Activated T-cell treated with anti-CD3 and anti-CD28 coated beads, Interleukin-2, amount 50 U/mL, for 4 hours (primary cell): ENCODE results near the gene MYH4. TPM values are rescaled to one million over a fixed set of nuclear protein-coding genes. Genes with fewer than 3 reads are reported as not detected.

Source experiments
- ATAC-seq, 2 donors: fragments of 200-7000 bp; cut with Tn5 transposase; one replicate each; pipeline ENCODE4 v1.10.0; 2021
- DNase-seq: peaks from one replicate; pipeline ENCODE4 v3.0.0-alpha.2; 2020
- H3K27me3 Mint-ChIP-seq: one replicate; pipeline ENCODE4 v1.8.0; 2021; ENCODE audit warnings: low read depth, mixed read lengths
- H3K36me3 Mint-ChIP-seq: one replicate; pipeline ENCODE4 v1.8.0; 2022; ENCODE audit warnings: mixed read lengths; ENCODE audit not compliant: insufficient read depth
- H3K4me1 Mint-ChIP-seq: one replicate; pipeline ENCODE4 v1.8.0; 2021; ENCODE audit warnings: low read depth, mixed read lengths
- H3K4me3 Mint-ChIP-seq: one replicate; pipeline ENCODE4 v1.8.0; 2021; ENCODE audit warnings: mild to moderate bottlenecking, moderate library complexity, mixed read lengths
- H3K9me3 Mint-ChIP-seq: one replicate; pipeline ENCODE4 v1.8.0; 2021; ENCODE audit warnings: mixed read lengths
- total RNA-seq, 3 donors: library from RNA; stranded (reverse); gene quantifications; one replicate each; pipeline ENCODE4 v1.2.1, GENCODE V29; 2021

Gene MYH4
- total RNA-seq, result not detected

- no peak for DNase-seq
- no peak for ATAC-seq
- H3K4me3 Mint-ChIP-seq, result no peak within 1 kb of the TSS
- no peaks in the 10 kb centered on the region for H3K9me3 Mint-ChIP-seq
- H3K36me3 Mint-ChIP-seq, result no peaks in the 10 kb centered on the region
- H3K27me3 Mint-ChIP-seq, result peaks cover 5% of the 10 kb centered on the region
- H3K4me1 Mint-ChIP-seq, result no peaks in the 10 kb centered on the region
Measured at GRCh38 chr17:10469459-10469858, at the start of gene MYH4. MYH4 (minus strand) TSS chr17:10469559; CDS start chr17:10466745, 2,814 bp downstream.

- Mint-ChIP-seq H3K27me3 (peaks cover 2% of the 10 kb centered on the region), H3K4me1 (no peaks in the 10 kb centered on the region), H3K36me3 (no peaks in the 10 kb centered on the region), H3K9me3 (peaks cover 3% of the 10 kb centered on the region), H3K4me3 (no peak within 1 kb of the TSS)
- no peak for ATAC-seq
- no peak for DNase-seq
Measured at GRCh38 chr17:10518271-10519037, 49.1 kb upstream of the MYH4 start, which contains the start of gene MYH1. MYH1 (minus strand) TSS chr17:10518542; CDS start chr17:10516642, 1,900 bp downstream.

- H3K4me3 Mint-ChIP-seq, result no peak overlapping the region
- ATAC-seq (no peak), DNase-seq (no peak)
- no peaks in the 10 kb centered on the region for H3K4me1 Mint-ChIP-seq
- H3K9me3 Mint-ChIP-seq, result no peaks in the 10 kb centered on the region
- no peaks in the 10 kb centered on the region for H3K36me3 Mint-ChIP-seq
- H3K27me3 Mint-ChIP-seq, result peaks cover 2% of the 10 kb centered on the region
Measured at GRCh38 chr17:10516638-10517037, 47.3 kb upstream of the MYH4 start.

- Mint-ChIP-seq H3K9me3 (no peaks in the 10 kb centered on the region), H3K27me3 (peaks cover 2% of the 10 kb centered on the region), H3K4me3 (no peak overlapping the region), H3K36me3 (no peaks in the 10 kb centered on the region), H3K4me1 (no peaks in the 10 kb centered on the region)
- DNase-seq (no peak), ATAC-seq (no peak)
Measured at GRCh38 chr17:10516065-10516464, 46.7 kb upstream of the MYH4 start.

DNA sequence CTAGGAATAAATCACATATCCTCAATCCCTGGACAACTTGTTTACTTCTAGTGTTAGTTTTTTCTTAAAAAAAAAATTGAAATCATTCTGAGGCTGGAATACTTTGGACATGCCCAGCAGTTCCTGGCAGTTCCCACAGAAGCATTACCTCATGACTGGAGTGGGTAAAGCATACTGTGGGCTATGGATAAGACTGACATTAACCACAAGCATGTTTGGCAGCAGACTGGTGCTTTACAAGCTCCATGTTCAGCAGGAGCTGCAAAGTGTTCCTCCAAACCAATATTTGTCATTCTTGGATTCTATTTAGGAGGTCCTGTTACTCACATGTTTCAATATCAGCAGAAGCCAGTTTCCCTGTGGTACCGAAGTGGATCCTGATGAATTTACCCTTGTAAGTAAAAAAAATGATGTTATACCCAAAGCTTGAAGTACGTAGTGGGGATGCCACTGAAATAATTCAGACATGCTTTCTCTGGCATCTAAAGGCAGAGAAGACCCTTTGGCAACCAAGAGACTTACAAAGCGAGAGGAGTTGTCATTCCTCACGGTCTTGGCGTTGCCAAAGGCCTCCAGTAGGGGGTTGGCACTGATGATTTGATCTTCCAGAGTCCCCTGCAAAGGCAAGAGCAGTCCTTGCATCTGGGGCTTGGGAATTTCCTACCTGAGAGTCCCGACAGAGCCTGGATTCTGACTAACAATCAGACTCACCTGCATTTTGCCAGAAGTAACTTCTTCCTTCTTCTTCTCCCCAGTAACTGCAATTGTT is 44.1 kb upstream of the MYH4 start:
- Mint-ChIP-seq H3K4me1 (no peaks in the 10 kb centered on the region), H3K9me3 (no peaks in the 10 kb centered on the region), H3K4me3 (no peak overlapping the region), H3K36me3 (no peaks in the 10 kb centered on the region), H3K27me3 (no peaks in the 10 kb centered on the region)
- no peak for ATAC-seq
- no peak for DNase-seq

DNA sequence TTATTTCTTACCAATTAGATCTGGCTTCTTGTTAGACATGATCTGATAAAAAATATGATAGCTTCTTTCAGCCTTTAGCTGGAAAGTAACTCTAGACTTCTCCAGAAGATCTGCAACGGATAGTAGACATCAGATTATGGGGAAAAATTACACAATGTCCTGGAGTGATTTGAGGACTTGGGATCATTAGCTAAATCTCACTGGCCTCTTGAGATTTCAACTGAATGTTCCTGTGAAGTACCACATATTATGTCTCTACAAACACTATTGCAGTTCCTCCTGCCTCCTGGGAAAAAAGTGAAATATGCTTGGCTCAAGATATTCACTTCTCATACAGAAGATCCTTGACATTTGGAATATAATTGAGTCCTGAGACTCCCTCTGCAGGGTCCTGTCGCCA is 43.5 kb upstream of the MYH4 start:
- no peak overlapping the region for H3K4me3 Mint-ChIP-seq
- no peaks in the 10 kb centered on the region for H3K36me3 Mint-ChIP-seq
- no peak for DNase-seq

GRCh38 chr17:10499950-10500349 is 30.6 kb upstream of the MYH4 start:
- Mint-ChIP-seq H3K36me3 (no peaks in the 10 kb centered on the region), H3K4me1 (no peaks in the 10 kb centered on the region), H3K9me3 (no peaks in the 10 kb centered on the region), H3K4me3 (no peak overlapping the region), H3K27me3 (peaks cover 3% of the 10 kb centered on the region)
- no peak for DNase-seq
- ATAC-seq, result no peak

More for the DNA sequence above, 43.5 kb upstream of the MYH4 start:
- no peaks in the 10 kb centered on the region for H3K9me3 Mint-ChIP-seq
- H3K27me3 Mint-ChIP-seq, result no peaks in the 10 kb centered on the region
- no peaks in the 10 kb centered on the region for H3K4me1 Mint-ChIP-seq
- ATAC-seq, result no peak

- DNase-seq, result no peak
- Mint-ChIP-seq H3K9me3 (peaks cover 32% of the 10 kb centered on the region), H3K4me1 (no peaks in the 10 kb centered on the region), H3K4me3 (no peak overlapping the region), H3K36me3 (no peaks in the 10 kb centered on the region), H3K27me3 (peaks cover 2% of the 10 kb centered on the region)
- ATAC-seq, result no peak
Measured at GRCh38 chr17:10492004-10492403, 22.6 kb upstream of the MYH4 start.

DNA sequence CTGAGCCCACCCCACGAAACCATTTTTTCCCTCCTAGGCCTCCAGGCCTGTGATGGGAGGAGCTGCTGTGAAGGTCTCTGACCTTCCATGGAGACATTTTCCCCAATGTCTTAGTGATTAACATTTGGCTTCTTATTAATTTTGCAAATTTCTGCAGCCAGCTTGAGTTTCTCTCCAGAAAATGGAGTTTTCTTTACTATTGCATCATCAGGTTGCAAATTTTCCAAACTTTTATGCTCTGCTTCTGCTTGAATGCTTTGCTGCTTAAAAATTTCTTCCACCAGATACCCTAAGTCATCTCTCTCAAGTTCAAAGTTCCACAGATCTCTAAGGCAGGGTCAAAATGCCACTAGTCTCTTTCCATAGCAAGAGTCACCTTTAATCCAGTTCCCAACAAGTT is 12.9 kb upstream of the MYH4 start:
- Mint-ChIP-seq H3K4me1 (no peaks in the 10 kb centered on the region), H3K27me3 (no peaks in the 10 kb centered on the region), H3K9me3 (peaks cover 29% of the 10 kb centered on the region), H3K4me3 (no peak overlapping the region), H3K36me3 (no peaks in the 10 kb centered on the region)
- no peak for DNase-seq
- ATAC-seq, result no peak

DNA sequence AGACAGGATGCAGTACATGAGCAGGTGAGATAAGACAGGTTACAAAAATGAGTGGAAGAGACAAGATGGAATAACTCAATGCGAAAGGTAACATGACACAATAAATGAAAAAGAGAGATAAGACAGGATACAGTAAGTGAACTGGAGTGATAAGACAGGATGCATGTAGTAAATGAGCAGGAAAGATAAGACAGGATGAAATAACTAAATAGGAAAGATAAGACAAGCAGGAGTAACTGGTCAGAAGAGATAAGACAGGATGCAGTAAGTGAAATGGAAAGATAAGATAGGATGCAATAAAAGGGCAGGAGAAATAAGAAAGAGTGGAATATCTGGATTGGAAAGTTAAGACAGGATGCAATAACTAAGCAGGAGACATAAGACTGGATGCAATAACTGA is 8.3 kb upstream of the MYH4 start:
- Mint-ChIP-seq H3K9me3 (peaks cover 8% of the 10 kb centered on the region), H3K4me1 (no peaks in the 10 kb centered on the region), H3K4me3 (no peak overlapping the region), H3K36me3 (no peaks in the 10 kb centered on the region), H3K27me3 (no peaks in the 10 kb centered on the region)
- DNase-seq (no peak), ATAC-seq (no peak)

DNA sequence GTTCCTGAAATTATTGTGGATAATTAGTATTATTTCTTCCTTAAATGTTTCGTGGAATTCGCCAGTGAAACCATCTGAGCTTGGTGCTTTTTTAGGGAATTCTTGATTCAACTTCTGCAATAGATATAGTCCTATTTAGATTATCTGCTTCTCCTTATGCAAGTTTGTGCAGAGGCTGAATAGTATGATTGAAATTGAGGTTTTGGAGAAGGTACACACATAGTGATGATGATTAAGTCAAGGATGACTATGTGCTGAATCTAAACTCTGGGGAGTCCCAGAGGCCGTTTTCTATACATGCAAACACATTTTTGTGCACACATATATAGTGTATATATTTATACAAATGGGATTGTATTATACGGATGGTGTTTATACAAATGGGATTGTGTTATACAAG is 5.2 kb upstream of the MYH4 start:
- Mint-ChIP-seq H3K4me1 (no peaks in the 10 kb centered on the region), H3K9me3 (no peaks in the 10 kb centered on the region), H3K27me3 (peaks cover 3% of the 10 kb centered on the region), H3K4me3 (no peak overlapping the region), H3K36me3 (no peaks in the 10 kb centered on the region)
- ATAC-seq (no peak), DNase-seq (no peak)

GRCh38 chr17:10471858-10472257 is 2.5 kb upstream of the MYH4 start:
- no peaks in the 10 kb centered on the region for H3K4me1 Mint-ChIP-seq
- no peaks in the 10 kb centered on the region for H3K9me3 Mint-ChIP-seq
- H3K4me3 Mint-ChIP-seq, result no peak overlapping the region
- ATAC-seq (no peak), DNase-seq (no peak)
- peaks cover 5% of the 10 kb centered on the region for H3K27me3 Mint-ChIP-seq
- H3K36me3 Mint-ChIP-seq, result no peaks in the 10 kb centered on the region

DNA sequence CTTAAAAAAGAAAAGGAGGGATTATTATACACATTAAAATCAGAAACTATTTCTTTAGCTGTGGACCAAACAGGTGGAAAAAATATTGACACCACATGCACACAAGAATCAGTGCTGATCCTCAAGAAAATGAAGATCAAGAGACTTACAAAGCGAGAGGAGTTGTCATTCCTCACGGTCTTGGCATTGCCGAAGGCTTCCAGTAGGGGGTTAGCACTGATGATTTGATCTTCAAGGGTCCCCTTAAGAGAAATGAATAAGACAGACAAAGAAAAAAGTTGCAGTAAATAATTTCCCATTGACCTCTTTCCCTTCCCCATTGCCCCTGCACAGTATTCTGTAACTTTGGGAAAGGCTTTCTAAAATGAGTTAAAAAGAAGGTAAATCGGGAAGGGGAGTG is 6.0 kb downstream of the MYH4 start:
- no peak for DNase-seq
- no peak overlapping the region for H3K4me3 Mint-ChIP-seq
- H3K4me1 Mint-ChIP-seq, result no peaks in the 10 kb centered on the region

DNA sequence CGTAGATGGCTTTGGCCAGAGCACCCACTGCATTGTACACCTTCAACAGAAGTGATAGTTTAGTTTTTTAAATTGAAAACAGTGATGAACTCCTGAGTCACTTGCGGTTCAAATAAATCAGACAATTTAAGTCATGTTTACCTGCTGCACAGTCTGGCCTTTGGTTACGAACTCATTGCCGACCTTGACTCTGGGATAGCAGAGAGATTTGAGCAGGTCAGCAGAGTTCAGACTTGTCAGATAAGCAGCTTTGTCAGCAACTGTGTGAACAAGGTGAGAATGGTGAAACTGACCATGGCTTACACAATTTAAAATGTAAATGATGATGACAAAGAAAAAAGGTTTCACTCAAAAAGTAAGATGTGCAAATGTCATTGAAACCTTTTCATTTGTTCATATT is 9.3 kb downstream of the MYH4 start:
- ATAC-seq, result no peak
- Mint-ChIP-seq H3K27me3 (peaks cover 4% of the 10 kb centered on the region), H3K9me3 (no peaks in the 10 kb centered on the region), H3K4me3 (no peak overlapping the region), H3K4me1 (no peaks in the 10 kb centered on the region), H3K36me3 (no peaks in the 10 kb centered on the region)
- no peak for DNase-seq

More for the DNA sequence above, 6.0 kb downstream of the MYH4 start:
- Mint-ChIP-seq H3K36me3 (no peaks in the 10 kb centered on the region), H3K9me3 (no peaks in the 10 kb centered on the region), H3K27me3 (peaks cover 6% of the 10 kb centered on the region)
- ATAC-seq, result no peak

GRCh38 chr17:10458701-10459100 is 10.7 kb downstream of the MYH4 start:
- DNase-seq (no peak), ATAC-seq (no peak)
- H3K4me3 Mint-ChIP-seq, result no peak overlapping the region
- no peaks in the 10 kb centered on the region for H3K9me3 Mint-ChIP-seq
- H3K27me3 Mint-ChIP-seq, result peaks cover 4% of the 10 kb centered on the region
- H3K36me3 Mint-ChIP-seq, result no peaks in the 10 kb centered on the region
- H3K4me1 Mint-ChIP-seq, result no peaks in the 10 kb centered on the region
